HG03095 (cell line): ENCODE measurements around the gene ADGRV1.
A peak's percentile ranks its signal among the peaks of the same experiment; 100 is the strongest.

Source experiments
- ATAC-seq: cut with Tn5 transposase; IDR thresholded peaks from one replicate; pipeline ENCODE4 v1.9.1; 2021; ENCODE audit warnings: moderate library complexity; ENCODE audit not compliant: unreplicated experiment

Gene ADGRV1

GRCh38 chr5:90558344-90559192 lies at the start of gene ADGRV1:
TSS of gene ADGRV1 (plus strand) at chr5:90558797. CDS start at chr5:90558896, 99 bp downstream.
- ATAC-seq = no peak

- ATAC-seq = no peak
Observed at GRCh38 chr5:90510438-90510837, 48.2 kb upstream of the ADGRV1 start.

- ATAC-seq = no peak
Observed at GRCh38 chr5:90514520-90514919, 44.1 kb upstream of the ADGRV1 start.

GRCh38 chr5:90518661-90519060 lies 39.9 kb upstream of the ADGRV1 start:
- ATAC-seq = no peak

- ATAC-seq = no peak
Observed at GRCh38 chr5:90519081-90519480, 39.5 kb upstream of the ADGRV1 start.

GRCh38 chr5:90528601-90529193 lies 29.9 kb upstream of the ADGRV1 start:
- peak; percentile 0 for ATAC-seq

- peak; percentile 89 for ATAC-seq
Observed at GRCh38 chr5:90529194-90529938, 29.2 kb upstream of the ADGRV1 start, which contains the start of gene LYSMD3. TSS of gene LYSMD3 (minus strand) at chr5:90529584. CDS start at chr5:90525289, 4,295 bp downstream.

- peak; percentile 46 for ATAC-seq
Observed at GRCh38 chr5:90529939-90530677, 28.5 kb upstream of the ADGRV1 start.

- no peak for ATAC-seq
Observed at GRCh38 chr5:90530736-90531487, 27.7 kb upstream of the ADGRV1 start.

GRCh38 chr5:90533794-90534193 lies 24.8 kb upstream of the ADGRV1 start:
- ATAC-seq = no peak

- no peak for ATAC-seq
Observed at GRCh38 chr5:90534922-90535321, 23.7 kb upstream of the ADGRV1 start.

- no peak for ATAC-seq
Observed at GRCh38 chr5:90542827-90543519, 15.6 kb upstream of the ADGRV1 start.

- no peak for ATAC-seq
Observed at GRCh38 chr5:90545511-90545910, 13.1 kb upstream of the ADGRV1 start.

GRCh38 chr5:90546216-90546837 lies 12.3 kb upstream of the ADGRV1 start:
- no peak for ATAC-seq

GRCh38 chr5:90547072-90547536 lies 11.5 kb upstream of the ADGRV1 start:
- ATAC-seq = no peak

- no peak for ATAC-seq
Observed at GRCh38 chr5:90548069-90548593, 10.5 kb upstream of the ADGRV1 start.

- ATAC-seq = no peak
Observed at GRCh38 chr5:90549223-90549622, 9.4 kb upstream of the ADGRV1 start.

- no peak for ATAC-seq
Observed at GRCh38 chr5:90549729-90550275, 8.8 kb upstream of the ADGRV1 start.
